ENCODE measurements around the gene IL19. TPM values are rescaled to one million over a fixed set of nuclear protein-coding genes. Genes with fewer than 3 reads are reported as not detected.
A peak's percentile ranks its signal among the peaks of the same experiment; 100 is the strongest.

Gene IL19
- total and polyA plus RNA-seq, 4 donors, result not detected

- TF ChIP-seq YY1 (IDR thresholded peaks at IDR 0.05) (no peak), TAF1 (conservative IDR thresholded peaks at IDR 0.05) (no peak), MAX (IDR thresholded peaks at IDR 0.05) (no peak)
- Histone ChIP-seq H3K4me1 (ENCODE audit: control insufficient read depth in 4 of 4, insufficient read depth in 4 of 4, low read length in 3 of 4) (peaks cover 0 to 1% (median 0%) of the 10 kb centered on the region in 4 donors), H3K4me3 (ENCODE audit: low read depth in 1 of 3, low read length in 3 of 3) (no peak overlapping the region), H3K27ac (ENCODE audit: low read depth in 1 of 2, low read length in 2 of 2) (no peak overlapping the region), H3K27me3 (ENCODE audit: control insufficient read depth in 4 of 4, insufficient read depth in 4 of 4, low read length in 3 of 4) (no peaks in the 10 kb centered on the region), H3K36me3 (ENCODE audit: control insufficient read depth in 4 of 4, insufficient read depth in 3 of 4, low read depth in 1 of 4, low read length in 3 of 4) (no peaks in the 10 kb centered on the region), H3K9ac (ENCODE audit: low read depth in 1 of 2, low read length in 2 of 2) (no peak overlapping the region), H3K9me3 (ENCODE audit: control insufficient read depth in 4 of 4, low read length in 3 of 4) (peaks cover 3 to 31% (median 12%) of the 10 kb centered on the region in 4 donors)
- no peak for DNase-seq (ENCODE audit: low spot score)
- 76% methylated on average over 2 of the region's 2 CpGs for WGBS
Observed at GRCh38 chr1:206812471-206812870, 41.9 kb downstream of the IL19 start.

DNA sequence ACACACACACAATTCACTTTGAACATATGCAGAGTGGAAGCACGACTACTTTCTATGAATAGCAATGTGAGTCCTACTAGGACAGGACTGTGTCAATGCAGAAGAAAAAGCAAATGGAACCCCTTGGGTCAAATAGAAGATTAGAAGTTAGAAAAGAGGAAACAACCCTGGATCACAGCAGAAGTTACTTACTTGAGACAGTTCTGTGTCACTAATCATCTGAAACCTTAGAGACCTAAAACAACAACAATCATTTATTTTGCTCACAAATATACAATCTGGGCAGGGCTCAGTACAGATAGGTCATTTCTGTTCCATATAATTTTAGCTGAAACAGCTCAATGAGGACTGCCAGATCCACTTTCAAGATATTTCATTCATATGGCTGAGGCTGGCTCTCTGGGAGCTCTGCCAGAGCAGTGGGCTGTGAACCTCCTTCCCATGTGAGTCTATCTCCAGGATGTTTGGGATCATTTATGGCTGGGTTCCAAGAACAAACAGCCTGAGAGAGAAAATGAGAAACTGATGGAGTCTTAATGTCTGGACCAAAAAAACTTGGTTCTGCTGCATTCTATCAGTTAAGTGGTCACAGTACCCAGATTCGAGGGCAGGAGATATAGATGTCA, 44.3 kb downstream of the IL19 start:
- WGBS, result 48% methylated on average over 2 of the region's 2 CpGs
- DNase-seq (ENCODE audit: low spot score), result no peak
- Histone ChIP-seq H3K27ac (ENCODE audit: low read depth in 1 of 2, low read length in 2 of 2) (no peak overlapping the region), H3K4me1 (ENCODE audit: control insufficient read depth in 4 of 4, insufficient read depth in 4 of 4, low read length in 3 of 4) (peaks cover 0 to 1% (median 0%) of the 10 kb centered on the region in 4 donors), H3K4me3 (ENCODE audit: low read depth in 1 of 3, low read length in 3 of 3) (no peak overlapping the region), H3K27me3 (ENCODE audit: control insufficient read depth in 4 of 4, insufficient read depth in 4 of 4, low read length in 3 of 4) (no peaks in the 10 kb centered on the region), H3K36me3 (ENCODE audit: control insufficient read depth in 4 of 4, insufficient read depth in 3 of 4, low read depth in 1 of 4, low read length in 3 of 4) (no peaks in the 10 kb centered on the region), H3K9ac (ENCODE audit: low read depth in 1 of 2, low read length in 2 of 2) (no peak overlapping the region), H3K9me3 (ENCODE audit: control insufficient read depth in 4 of 4, low read length in 3 of 4) (peaks cover 3 to 31% (median 12%) of the 10 kb centered on the region in 4 donors)
- TF ChIP-seq HNF4G (IDR thresholded peaks at IDR 0.05) (no peak), NR2F2 (IDR thresholded peaks at IDR 0.05) (peak; percentile 20), REST (IDR thresholded peaks at IDR 0.05) (no peak), RXRA (IDR thresholded peaks at IDR 0.05) (no peak), YY1 (IDR thresholded peaks at IDR 0.05) (no peak), FOXA1 (IDR thresholded peaks at IDR 0.05) (no peak)

DNA sequence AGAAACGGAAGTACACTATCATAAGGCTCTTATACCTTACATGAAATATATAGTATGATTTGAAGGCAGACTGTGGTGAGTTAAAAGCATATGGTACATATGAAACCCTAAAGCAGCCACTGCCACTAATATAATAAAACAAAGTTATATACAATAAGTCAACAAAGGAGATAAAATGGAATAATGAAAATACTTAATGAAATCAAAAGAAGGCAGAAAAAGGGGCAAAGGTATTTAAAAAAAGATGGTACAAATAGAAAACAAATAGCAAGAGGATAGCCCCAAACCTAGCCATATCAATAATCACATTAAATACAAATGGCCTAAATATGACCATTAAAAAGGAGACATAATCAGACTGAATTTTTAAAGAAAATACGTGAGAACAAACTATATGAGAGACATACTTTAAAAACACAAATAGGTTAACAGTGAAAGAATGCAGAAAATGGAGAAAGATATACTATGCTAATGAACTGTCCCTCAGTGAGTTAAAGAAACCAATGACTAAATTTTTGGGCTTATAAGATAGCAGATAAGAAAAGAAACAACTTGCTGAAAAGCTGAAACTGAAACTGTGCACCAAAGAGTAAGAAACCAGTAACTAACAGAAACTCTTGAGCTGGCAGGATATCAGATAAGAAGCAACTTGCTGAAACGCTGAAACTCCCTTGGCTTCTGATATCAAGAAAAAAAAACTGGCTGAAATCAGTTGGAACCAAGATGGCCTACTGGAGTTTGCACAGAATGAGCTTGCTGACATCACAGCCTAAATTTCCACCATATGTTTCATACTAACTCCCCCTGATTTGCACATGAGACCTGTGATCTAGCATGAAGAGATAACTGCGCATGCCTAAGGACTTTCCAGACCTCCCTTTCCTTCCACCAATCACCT, 46.1 kb downstream of the IL19 start:
- H3K27me3 ChIP-seq (ENCODE audit: control insufficient read depth in 4 of 4, insufficient read depth in 4 of 4, low read length in 3 of 4), result no peaks in the 10 kb centered on the region
- no peak overlapping the region for H3K9ac ChIP-seq (ENCODE audit: low read depth in 1 of 2, low read length in 2 of 2)
- no peak overlapping the region for H3K27ac ChIP-seq (ENCODE audit: low read depth in 1 of 2, low read length in 2 of 2)
- H3K4me3 ChIP-seq (ENCODE audit: low read depth in 1 of 3, low read length in 3 of 3), result no peak overlapping the region
- peaks cover 0 to 1% (median 0%) of the 10 kb centered on the region in 4 donors for H3K4me1 ChIP-seq (ENCODE audit: control insufficient read depth in 4 of 4, insufficient read depth in 4 of 4, low read length in 3 of 4)
- TF ChIP-seq JUND (IDR thresholded peaks at IDR 0.05) (no peak), FOXA1 (IDR thresholded peaks at IDR 0.05) (no peak), RAD21 (IDR thresholded peaks at IDR 0.05) (no peak)
- TF ChIP-seq, protein P1, sequence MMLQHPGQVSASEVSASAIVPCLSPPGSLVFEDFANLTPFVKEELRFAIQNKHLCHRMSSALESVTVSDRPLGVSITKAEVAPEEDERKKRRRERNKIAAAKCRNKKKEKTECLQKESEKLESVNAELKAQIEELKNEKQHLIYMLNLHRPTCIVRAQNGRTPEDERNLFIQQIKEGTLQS (IDR thresholded peaks at IDR 0.05), result no peak
- TF ChIP-seq, protein P2, sequence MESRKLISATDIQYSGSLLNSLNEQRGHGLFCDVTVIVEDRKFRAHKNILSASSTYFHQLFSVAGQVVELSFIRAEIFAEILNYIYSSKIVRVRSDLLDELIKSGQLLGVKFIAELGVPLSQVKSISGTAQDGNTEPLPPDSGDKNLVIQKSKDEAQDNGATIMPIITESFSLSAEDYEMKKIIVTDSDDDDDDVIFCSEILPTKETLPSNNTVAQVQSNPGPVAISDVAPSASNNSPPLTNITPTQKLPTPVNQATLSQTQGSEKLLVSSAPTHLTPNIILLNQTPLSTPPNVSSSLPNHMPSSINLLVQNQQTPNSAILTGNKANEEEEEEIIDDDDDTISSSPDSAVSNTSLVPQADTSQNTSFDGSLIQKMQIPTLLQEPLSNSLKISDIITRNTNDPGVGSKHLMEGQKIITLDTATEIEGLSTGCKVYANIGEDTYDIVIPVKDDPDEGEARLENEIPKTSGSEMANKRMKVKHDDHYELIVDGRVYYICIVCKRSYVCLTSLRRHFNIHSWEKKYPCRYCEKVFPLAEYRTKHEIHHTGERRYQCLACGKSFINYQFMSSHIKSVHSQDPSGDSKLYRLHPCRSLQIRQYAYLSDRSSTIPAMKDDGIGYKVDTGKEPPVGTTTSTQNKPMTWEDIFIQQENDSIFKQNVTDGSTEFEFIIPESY (IDR thresholded peaks at IDR 0.05), result no peak
- 70% methylated on average over 4 of the region's 4 CpGs for WGBS
- no peaks in the 10 kb centered on the region for H3K36me3 ChIP-seq (ENCODE audit: control insufficient read depth in 4 of 4, insufficient read depth in 3 of 4, low read depth in 1 of 4, low read length in 3 of 4)
- no peak for DNase-seq (ENCODE audit: low spot score)
- peaks cover 3 to 27% (median 12%) of the 10 kb centered on the region in 4 donors for H3K9me3 ChIP-seq (ENCODE audit: control insufficient read depth in 4 of 4, low read length in 3 of 4)

Data from liver (tissue), 9 donors.